HL-60/S4 (cell line): ENCODE measurements around the gene PTBP3.

Experiments
- in situ Hi-C: fragments of 300-500 bp; cut with MboI; formaldehyde crosslinking; loops from 2 replicates; pipeline ENCODE4 v1.14.3; 2022; ENCODE audit warnings: low sequenced_read_pairs

Gene PTBP3

GRCh38 chr9:112174222-112174964, 159.0 kb downstream of the PTBP3 start:
- in situ Hi-C loops = no loop called here

- in situ Hi-C loops = no loop called here
Observed at GRCh38 chr9:112173489-112174221, 159.8 kb downstream of the PTBP3 start.

GRCh38 chr9:112170968-112171367, 162.5 kb downstream of the PTBP3 start:
- in situ Hi-C loops = no loop called here

GRCh38 chr9:112170235-112170634, 163.2 kb downstream of the PTBP3 start:
- in situ Hi-C loops = no loop called here

GRCh38 chr9:112169368-112169767, 164.1 kb downstream of the PTBP3 start:
- in situ Hi-C loops = no loop called here

GRCh38 chr9:112168197-112168596, 165.2 kb downstream of the PTBP3 start:
- in situ Hi-C loops = no loop called here
